ENCODE measurements around the gene KCNC3.

KCNC3 gene

DNA sequence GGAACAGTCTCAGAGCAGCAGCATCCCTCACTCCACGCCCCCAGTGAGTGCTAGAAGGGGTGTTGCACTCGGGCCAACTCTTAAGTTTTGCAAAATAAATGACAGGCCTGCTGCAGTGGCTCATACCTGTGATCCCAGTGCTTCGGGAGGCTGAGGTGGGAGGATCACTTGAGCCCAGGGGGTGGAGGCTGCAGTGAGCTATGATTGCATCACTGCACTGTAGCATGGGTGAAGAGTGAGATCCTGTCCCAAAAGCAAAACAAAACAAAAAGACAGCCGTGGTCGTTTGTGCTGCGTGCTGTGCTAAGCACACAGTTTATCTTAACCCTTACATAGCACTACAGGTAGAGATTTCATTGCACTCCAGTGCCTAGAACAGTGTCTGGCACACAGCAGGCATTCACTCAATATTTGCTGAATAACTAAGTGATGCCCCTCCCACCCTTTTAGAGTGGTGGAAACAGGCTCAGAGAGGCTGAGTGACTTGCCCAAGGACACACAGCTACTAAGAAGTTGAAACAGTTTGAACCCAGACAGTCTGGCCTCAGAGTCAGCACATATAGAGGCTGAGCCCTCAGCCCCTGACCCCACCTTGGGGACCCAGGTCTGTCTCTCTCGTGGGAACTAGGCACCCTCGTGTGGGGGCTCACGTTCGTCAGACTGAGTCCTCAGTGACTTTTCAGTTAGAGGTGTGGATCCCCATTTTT, 18.3 kb downstream of the KCNC3 start:
- no peak for DNase-seq

- DNase-seq, result no peak
Observed at GRCh38 chr19:50309396-50310125, 19.6 kb downstream of the KCNC3 start.

DNA sequence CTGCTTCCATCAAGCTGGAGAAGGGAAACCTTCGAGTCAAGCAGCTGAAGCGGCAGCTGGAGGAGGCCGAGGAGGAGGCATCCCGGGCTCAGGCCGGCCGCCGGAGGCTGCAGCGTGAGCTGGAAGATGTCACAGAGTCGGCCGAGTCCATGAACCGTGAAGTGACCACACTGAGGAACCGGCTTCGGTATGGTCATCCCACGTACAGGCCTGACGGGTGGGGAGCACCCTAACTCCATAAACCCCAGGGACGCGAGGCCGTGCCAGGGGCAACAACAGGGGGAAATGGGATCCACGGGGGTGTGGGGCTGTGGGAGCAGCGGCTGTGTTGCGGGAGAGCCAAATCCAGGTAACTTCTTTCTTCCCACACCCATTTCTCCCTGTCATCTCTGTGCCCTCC, 20.2 kb downstream of the KCNC3 start:
- DNase-seq, result no peak

- DNase-seq, result no peak
Observed at GRCh38 chr19:50303558-50303957, 25.6 kb downstream of the KCNC3 start.

GRCh38 chr19:50301607-50301971, 27.6 kb downstream of the KCNC3 start:
- no peak for DNase-seq

GRCh38 chr19:50300814-50301606, 28.2 kb downstream of the KCNC3 start:
- peak; percentile 35 for DNase-seq

DNA sequence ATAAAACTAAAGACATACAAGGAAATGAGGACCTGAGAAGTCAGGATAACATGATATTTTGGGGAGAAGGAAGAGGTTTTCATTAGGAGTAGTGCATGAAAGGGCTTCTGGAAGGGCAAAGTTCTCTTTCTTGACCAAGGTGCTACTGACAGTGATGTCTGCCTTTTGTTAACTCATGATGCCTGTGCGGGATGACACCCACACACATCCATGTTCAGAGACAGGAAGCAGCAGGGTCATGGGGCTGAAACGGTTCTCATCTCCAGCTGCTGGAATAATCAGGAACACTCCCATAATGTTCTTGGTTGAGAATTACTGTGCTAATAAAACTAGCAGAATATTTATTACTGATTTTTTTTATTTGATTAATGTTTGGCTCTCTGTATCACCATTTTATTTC, 29.1 kb downstream of the KCNC3 start:
- DNase-seq, result no peak

DNA sequence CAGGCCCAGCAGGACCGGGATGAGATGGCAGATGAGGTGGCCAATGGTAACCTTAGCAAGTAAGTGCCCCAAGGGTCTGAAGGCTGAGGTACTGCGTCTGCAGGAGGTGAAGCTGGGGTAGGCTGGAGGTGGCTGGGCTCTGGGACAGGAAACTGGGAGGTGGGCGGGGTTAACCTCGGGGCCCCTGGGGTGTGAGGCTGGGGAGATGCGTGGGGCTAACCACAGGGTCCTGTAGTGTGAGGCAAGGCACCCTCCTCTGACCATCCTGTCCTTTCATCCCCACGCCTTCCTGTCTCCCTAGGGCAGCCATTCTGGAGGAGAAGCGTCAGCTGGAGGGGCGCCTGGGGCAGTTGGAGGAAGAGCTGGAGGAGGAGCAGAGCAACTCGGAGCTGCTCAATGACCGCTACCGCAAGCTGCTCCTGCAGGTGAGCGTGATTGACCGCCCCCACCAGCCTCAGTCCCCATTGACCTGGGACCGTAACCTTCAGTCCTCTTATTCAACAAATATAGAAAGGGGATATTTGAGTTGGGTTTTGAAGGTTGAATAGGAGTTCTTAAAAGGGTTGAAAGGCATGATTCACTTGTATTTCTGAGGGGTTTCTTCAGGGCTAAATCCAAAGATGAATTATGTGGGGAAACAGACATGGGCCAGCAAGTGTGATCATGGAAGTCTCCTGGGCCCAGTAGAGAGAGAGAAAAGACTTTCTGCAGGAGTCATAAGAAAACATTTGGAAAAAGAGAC, 35.7 kb downstream of the KCNC3 start:
- no peak for DNase-seq

GRCh38 chr19:50292216-50292827, 36.9 kb downstream of the KCNC3 start:
- DNase-seq, result no peak

- no peak for DNase-seq
Observed at GRCh38 chr19:50290775-50291174, 38.4 kb downstream of the KCNC3 start.

DNA sequence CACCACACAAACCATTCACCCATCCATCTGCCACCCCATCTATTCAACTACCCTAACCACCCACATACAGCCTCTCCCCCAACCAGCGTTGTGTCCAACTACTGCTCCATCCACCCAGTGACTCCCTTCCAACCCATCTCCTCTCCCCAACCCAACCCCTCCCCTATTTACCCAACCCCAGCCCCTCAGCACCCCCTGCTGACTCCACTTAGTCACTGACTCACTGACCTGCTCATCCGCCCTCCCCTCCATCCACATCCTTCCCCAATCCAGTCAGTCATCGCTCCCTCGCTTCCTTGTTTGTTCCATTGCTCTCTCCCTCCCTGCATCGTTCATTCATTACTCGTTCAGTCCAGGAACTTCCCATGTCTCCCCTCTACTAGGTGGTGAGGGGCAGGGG, 39.2 kb downstream of the KCNC3 start:
- DNase-seq, result no peak

DNA sequence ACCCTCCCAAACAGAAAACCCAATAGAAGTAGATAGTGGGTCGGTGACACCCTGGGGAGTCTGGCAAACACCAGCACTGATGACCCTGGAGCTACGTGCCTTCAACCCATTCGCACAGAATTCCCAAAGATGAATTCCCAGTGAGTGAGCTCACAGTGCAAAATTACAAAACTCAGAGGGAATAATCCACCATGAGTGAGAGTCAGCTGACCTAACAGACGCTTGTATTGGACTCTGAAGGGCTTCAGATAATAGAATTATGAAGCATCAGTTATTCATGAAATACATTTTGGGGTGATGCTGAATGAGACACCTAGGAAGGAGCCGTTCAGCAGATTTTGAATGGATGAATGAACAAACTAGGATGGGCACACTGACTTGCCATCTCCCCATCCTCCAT, 40.2 kb downstream of the KCNC3 start:
- DNase-seq, result no peak

- DNase-seq, result no peak
Observed at GRCh38 chr19:50287331-50287730, 41.8 kb downstream of the KCNC3 start.

DNA sequence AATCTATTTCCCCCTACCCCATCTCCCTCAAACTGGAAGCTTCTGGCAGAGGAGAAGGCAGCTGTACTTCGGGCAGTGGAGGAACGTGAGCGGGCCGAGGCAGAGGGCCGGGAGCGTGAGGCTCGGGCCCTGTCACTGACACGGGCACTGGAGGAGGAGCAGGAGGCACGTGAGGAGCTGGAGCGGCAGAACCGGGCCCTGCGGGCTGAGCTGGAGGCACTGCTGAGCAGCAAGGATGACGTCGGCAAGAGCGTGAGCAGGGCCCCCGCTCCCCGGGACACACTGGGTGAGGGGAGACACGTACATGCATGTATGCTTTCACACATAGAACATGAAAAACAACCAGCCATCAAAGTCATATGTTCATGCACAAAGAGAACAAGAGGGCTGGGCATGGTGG, 42.7 kb downstream of the KCNC3 start:
- DNase-seq, result no peak

DNA sequence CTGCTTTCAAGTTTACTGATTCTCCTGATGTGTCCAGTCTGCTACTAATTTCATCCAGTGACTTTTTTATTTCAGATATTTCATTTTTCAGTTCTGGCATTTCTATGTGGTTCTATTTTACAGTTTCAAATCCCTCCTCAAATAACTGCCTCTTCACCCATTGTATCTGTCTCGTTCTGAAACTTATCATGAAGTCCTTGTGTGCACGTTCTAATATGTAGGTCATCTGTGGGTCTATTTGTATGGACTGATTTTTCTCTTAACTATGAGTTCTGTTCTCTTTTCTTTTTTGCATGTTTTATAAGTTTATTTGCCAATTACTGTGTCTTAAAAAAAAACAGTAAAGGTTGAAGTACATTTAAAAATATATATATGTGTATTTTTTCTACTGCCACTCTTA, 43.3 kb downstream of the KCNC3 start:
- DNase-seq, result no peak

GRCh38 chr19:50281491-50281890, 47.7 kb downstream of the KCNC3 start:
- no peak for DNase-seq

DNA sequence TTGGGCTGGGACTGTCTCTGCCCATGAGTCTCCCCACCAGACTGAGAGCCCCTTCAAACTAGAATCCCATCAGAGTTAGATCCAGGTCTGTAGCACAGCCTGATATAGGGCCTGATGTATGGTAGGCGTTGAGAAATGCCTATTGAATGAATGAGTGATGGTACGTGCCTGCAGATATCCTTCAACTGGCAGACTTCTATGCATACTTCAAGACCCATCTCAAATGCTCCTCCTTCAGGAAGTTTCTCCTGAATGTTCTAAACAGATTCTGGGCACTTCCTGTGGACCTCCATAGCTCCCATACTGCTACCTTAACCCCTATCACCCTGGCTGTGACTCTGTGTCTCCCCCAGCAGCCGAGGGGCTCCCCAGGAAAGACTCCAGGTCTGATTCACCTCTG, 48.2 kb downstream of the KCNC3 start:
- DNase-seq, result no peak

GRCh38 chr19:50280074-50280473, 49.1 kb downstream of the KCNC3 start:
- no peak for DNase-seq

GRCh38 chr19:50277966-50278580, 51.1 kb downstream of the KCNC3 start:
- no peak for DNase-seq

- no peak for DNase-seq
Observed at GRCh38 chr19:50276370-50277063, 52.7 kb downstream of the KCNC3 start.

Data from fibroblast of skin of abdomen (primary cell).